Neuronal stem cell (in vitro differentiated cells): Measurements from ENCODE around the gene MPL.

Experiments
- DNase-seq: peaks from one replicate; pipeline ENCODE4 v3.0.0-alpha.2; 2013; ENCODE audit warnings: low spot score
- H2AFZ ChIP-seq: one replicate; pipeline ENCODE4 v1.6.1; 2013; ENCODE audit warnings: mild to moderate bottlenecking, low read length, inconsistent platforms
- H2AK5ac ChIP-seq: 2 replicates; pipeline ENCODE4 v1.6.1; 2013; ENCODE audit warnings: low read depth, mild to moderate bottlenecking, inconsistent platforms, low read length, moderate library complexity, mixed read lengths
- H2BK120ac ChIP-seq: 2 replicates; pipeline ENCODE4 v1.6.1; 2013; ENCODE audit warnings: low read depth, mild to moderate bottlenecking, inconsistent platforms, low read length, moderate library complexity, mixed read lengths
- H2BK12ac ChIP-seq: one replicate; pipeline ENCODE4 v1.6.1; 2013; ENCODE audit warnings: low read length, inconsistent platforms
- H2BK15ac ChIP-seq: 2 replicates; pipeline ENCODE4 v1.6.1; 2013; ENCODE audit warnings: mild to moderate bottlenecking, low read length, inconsistent platforms, mixed read lengths
- H2BK5ac ChIP-seq: one replicate; pipeline ENCODE4 v1.6.1; 2013; ENCODE audit warnings: inconsistent platforms, mild to moderate bottlenecking, low read length, moderate library complexity
- H3K14ac ChIP-seq: one replicate; pipeline ENCODE4 v1.6.1; 2013; ENCODE audit warnings: low read length, inconsistent platforms
- H3K18ac ChIP-seq: 2 replicates; pipeline ENCODE4 v1.6.1; 2013; ENCODE audit warnings: low read length, inconsistent platforms
- H3K23ac ChIP-seq: 2 replicates; pipeline ENCODE4 v1.6.1; 2013; ENCODE audit warnings: low read depth, mild to moderate bottlenecking, mixed read lengths, low read length, inconsistent platforms; ENCODE audit not compliant: poor library complexity
- H3K27ac ChIP-seq: replicated peaks from 3 replicates; pipeline ENCODE4 v1.5.1; 2013; ENCODE audit warnings: low read length, inconsistent platforms
- H3K27me3 ChIP-seq, 3 experiments: 2 replicates each; pipeline ENCODE4 v1.6.1; 2013; ENCODE audit warnings: low read length in 3 of 3, mild to moderate bottlenecking in 2 of 3, inconsistent platforms in 1 of 3, low read depth in 1 of 3, mixed read lengths in 1 of 3, moderate library complexity in 1 of 3; ENCODE audit not compliant: control insufficient read depth in 3 of 3, insufficient read depth in 3 of 3
- H3K36me3 ChIP-seq, 2 donors: replicated peaks in 1 of 2; 2 replicates each; pipeline ENCODE4 v1.6.1; 2013; ENCODE audit warnings: low read length in 2 of 2; ENCODE audit not compliant: control insufficient read depth in 2 of 2, insufficient read depth in 2 of 2
- H3K4ac ChIP-seq: 2 replicates; pipeline ENCODE4 v1.6.1; 2013; ENCODE audit warnings: inconsistent platforms, mild to moderate bottlenecking, low read length, moderate library complexity
- H3K4me1 ChIP-seq, 2 donors: 1 replicate in 1 of 2; 2 replicates in 1 of 2; pipeline ENCODE4 v1.6.1; 2013; ENCODE audit warnings: low read length in 2 of 2, low read depth in 1 of 2; ENCODE audit not compliant: control insufficient read depth in 2 of 2, insufficient read depth in 1 of 2
- H3K4me2 ChIP-seq: one replicate; pipeline ENCODE4 v1.6.1; 2013; ENCODE audit warnings: mild to moderate bottlenecking, low read length, inconsistent platforms; ENCODE audit not compliant: insufficient read depth, poor library complexity, severe bottlenecking
- H3K4me3 ChIP-seq, 2 donors: 2 replicates each; pipeline ENCODE4 v1.5.1; 2013; ENCODE audit warnings: low read length in 2 of 2, mild to moderate bottlenecking in 2 of 2, inconsistent platforms in 1 of 2, moderate library complexity in 1 of 2
- H3K79me1 ChIP-seq: one replicate; pipeline ENCODE4 v1.6.1; 2013; ENCODE audit warnings: low read depth, mild to moderate bottlenecking, inconsistent platforms, low read length, moderate library complexity
- H3K9ac ChIP-seq: one replicate; pipeline ENCODE4 v1.6.1; 2013; ENCODE audit warnings: mild to moderate bottlenecking, low read depth, low read length, inconsistent platforms; ENCODE audit not compliant: poor library complexity
- H3K9me3 ChIP-seq, 2 donors: replicated peaks in 1 of 2; 2 replicates each; pipeline versions ENCODE3 to v1.6.1; 2013; ENCODE audit warnings: low read length in 2 of 2, mild to moderate bottlenecking in 2 of 2, inconsistent platforms in 1 of 2, low read depth in 1 of 2, mixed read lengths in 1 of 2, moderate library complexity in 1 of 2; ENCODE audit not compliant: control insufficient read depth in 2 of 2, insufficient read depth in 1 of 2
- H4K8ac ChIP-seq: one replicate; pipeline ENCODE4 v1.6.1; 2013; ENCODE audit warnings: low read depth, mild to moderate bottlenecking, inconsistent platforms, low read length, moderate library complexity
- H4K91ac ChIP-seq: one replicate; pipeline ENCODE4 v1.6.1; 2013; ENCODE audit warnings: low read length, low read depth, mild to moderate bottlenecking, inconsistent platforms; ENCODE audit not compliant: poor library complexity
- WGBS, 2 donors: extraction: QIAGEN DNeasy Blood & Tissue Kit; methylation state at CpG; one replicate each; pipeline ENCODE4 v1.1.7; 2013; ENCODE audit warnings: missing lambda C conversion rate in 2 of 2, mixed read lengths in 1 of 2; ENCODE audit not compliant: insufficient read length in 2 of 2, insufficient replicate concordance in 1 of 2; ENCODE audit errors: extremely low coverage in 2 of 2; 5-methylcytosine and 5-hydroxymethylcytosine counted together

MPL gene

GRCh38 chr1:43302201-43302600, 35.4 kb upstream of the MPL start:
- H3K23ac ChIP-seq: no peak overlapping the region
- H3K4me1 ChIP-seq: peaks cover 7 to 8% of the 10 kb centered on the region in 2 donors
- H3K14ac ChIP-seq: no peak overlapping the region
- no peak overlapping the region for H3K18ac ChIP-seq
- H2AK5ac ChIP-seq: no peak overlapping the region
- no peak overlapping the region for H2BK120ac ChIP-seq
- no peak for DNase-seq
- H3K79me1 ChIP-seq: no peaks in the 10 kb centered on the region
- no peaks in the 10 kb centered on the region for H3K9me3 ChIP-seq
- H4K8ac ChIP-seq: no peak overlapping the region
- H2BK15ac ChIP-seq: no peak overlapping the region
- WGBS, 2 donors: no CpG with 5 or more reads among the region's 1 CpG
- no peak overlapping the region for H3K9ac ChIP-seq
- H3K4me2 ChIP-seq: no peak overlapping the region
- H4K91ac ChIP-seq: no peak overlapping the region
- H3K36me3 ChIP-seq: no peaks in the 10 kb centered on the region
- H3K27ac ChIP-seq: no peak overlapping the region
- no peak overlapping the region for H2AFZ ChIP-seq
- H3K27me3 ChIP-seq: peaks cover 0 to 2% (median 0%) of the 10 kb centered on the region in 3 experiments
- H3K4me3 ChIP-seq: no peak overlapping the region
- H3K4ac ChIP-seq: no peak overlapping the region
- H2BK12ac ChIP-seq: no peak overlapping the region
- H2BK5ac ChIP-seq: no peak overlapping the region

- Histone ChIP-seq H3K27ac (no peak overlapping the region), H3K9me3 (no peaks in the 10 kb centered on the region), H2BK5ac (no peak overlapping the region), H3K4me3 (no peak overlapping the region), H3K36me3 (no peaks in the 10 kb centered on the region), H2AK5ac (no peak overlapping the region), H4K91ac (no peak overlapping the region), H2AFZ (no peak overlapping the region), H2BK120ac (no peak overlapping the region), H3K4me1 (peaks cover 7 to 8% of the 10 kb centered on the region in 2 donors), H3K27me3 (peaks cover 0 to 2% (median 0%) of the 10 kb centered on the region in 3 experiments), H3K79me1 (no peaks in the 10 kb centered on the region), H2BK15ac (no peak overlapping the region), H3K4me2 (no peak overlapping the region), H3K18ac (no peak overlapping the region), H3K23ac (no peak overlapping the region), H4K8ac (no peak overlapping the region), H3K9ac (no peak overlapping the region), H2BK12ac (no peak overlapping the region), H3K14ac (no peak overlapping the region), H3K4ac (no peak overlapping the region)
- DNase-seq: no peak
- no CpG with 5 or more reads among the region's 7 CpGs for WGBS, 2 donors
Measured at GRCh38 chr1:43302721-43303470, 34.7 kb upstream of the MPL start.

GRCh38 chr1:43303471-43304313, 33.9 kb upstream of the MPL start:
- Histone ChIP-seq H2AK5ac (no peak overlapping the region), H3K4me1 (peaks cover 7 to 8% of the 10 kb centered on the region in 2 donors), H2BK5ac (no peak overlapping the region), H3K9me3 (no peaks in the 10 kb centered on the region), H3K27me3 (peaks cover 0 to 2% (median 0%) of the 10 kb centered on the region in 3 experiments), H3K9ac (no peak overlapping the region), H4K91ac (no peak overlapping the region), H3K14ac (no peak overlapping the region), H3K4me3 (no peak overlapping the region), H3K23ac (no peak overlapping the region), H3K27ac (no peak overlapping the region), H3K18ac (no peak overlapping the region), H2BK12ac (no peak overlapping the region), H3K4me2 (no peak overlapping the region), H4K8ac (no peak overlapping the region), H3K36me3 (no peaks in the 10 kb centered on the region), H2BK120ac (no peak overlapping the region), H2AFZ (peak overlapping the region; percentile 66), H2BK15ac (no peak overlapping the region), H3K4ac (no peak overlapping the region), H3K79me1 (no peaks in the 10 kb centered on the region)
- no peak for DNase-seq
- no CpG with 5 or more reads among the region's 8 CpGs for WGBS, 2 donors

- Histone ChIP-seq H3K14ac (no peak overlapping the region), H3K9me3 (no peaks in the 10 kb centered on the region), H3K4ac (no peak overlapping the region), H2BK5ac (no peak overlapping the region), H2BK120ac (no peak overlapping the region), H3K79me1 (no peaks in the 10 kb centered on the region), H2BK12ac (no peak overlapping the region), H2AFZ (peak overlapping the region; percentile 66), H4K91ac (no peak overlapping the region), H4K8ac (no peak overlapping the region), H2AK5ac (no peak overlapping the region), H3K27ac (no peak overlapping the region), H3K9ac (no peak overlapping the region), H2BK15ac (no peak overlapping the region), H3K4me3 (no peak overlapping the region), H3K18ac (no peak overlapping the region), H3K23ac (no peak overlapping the region), H3K27me3 (peaks cover 0 to 2% (median 0%) of the 10 kb centered on the region in 3 experiments), H3K36me3 (no peaks in the 10 kb centered on the region), H3K4me2 (no peak overlapping the region), H3K4me1 (peaks cover 7 to 8% of the 10 kb centered on the region in 2 donors)
- no peak for DNase-seq
- no CpG with 5 or more reads among the region's 8 CpGs for WGBS, 2 donors
Measured at GRCh38 chr1:43304314-43304681, 33.3 kb upstream of the MPL start.
